Aorta (tissue), 5 donors: Measurements from ENCODE around the gene TRIM3. TPM values are rescaled to one million over a fixed set of nuclear protein-coding genes. Genes with fewer than 3 reads are reported as not detected.

Experiments
- ATAC-seq: fragments of 200-7000 bp; cut with Tn5 transposase; one replicate; pipeline ENCODE4 v1.9.1; 2022; ENCODE audit warnings: moderate library complexity; ENCODE audit not compliant: low FRiP score
- DNase-seq, 2 donors: peaks; one replicate each; pipeline ENCODE4 v3.0.0-alpha.2; 2020
- H3K27ac ChIP-seq, 2 donors: one replicate each; pipeline ENCODE4 v1.5.1; 2013; ENCODE audit warnings: low read length in 2 of 2, mild to moderate bottlenecking in 2 of 2, moderate library complexity in 2 of 2, control low read depth in 1 of 2, inconsistent platforms in 1 of 2, low read depth in 1 of 2
- H3K27me3 ChIP-seq, 2 donors: one replicate each; pipeline ENCODE4 v1.6.1; 2013; ENCODE audit warnings: control low read depth in 1 of 2, low read length in 1 of 2, mild to moderate bottlenecking in 1 of 2, moderate library complexity in 1 of 2; ENCODE audit not compliant: insufficient read depth in 2 of 2, control insufficient read depth in 1 of 2
- H3K36me3 ChIP-seq, 2 donors: one replicate each; pipeline ENCODE4 v1.6.1; 2013; ENCODE audit warnings: control low read depth in 1 of 2, low read length in 1 of 2, mild to moderate bottlenecking in 1 of 2; ENCODE audit not compliant: insufficient read depth in 2 of 2, control insufficient read depth in 1 of 2
- H3K4me1 ChIP-seq, 2 donors: one replicate each; pipeline ENCODE4 v1.6.1; 2013; ENCODE audit warnings: low read length in 2 of 2, control low read depth in 1 of 2, mild to moderate bottlenecking in 1 of 2, moderate library complexity in 1 of 2; ENCODE audit not compliant: insufficient read depth in 2 of 2, control insufficient read depth in 1 of 2
- H3K4me3 ChIP-seq, 2 donors: one replicate each; pipeline ENCODE4 v1.5.1; 2013; ENCODE audit warnings: low read length in 2 of 2, control low read depth in 1 of 2, mild to moderate bottlenecking in 1 of 2
- H3K9me3 ChIP-seq: one replicate; pipeline ENCODE4 v1.6.1; 2013; ENCODE audit warnings: mild to moderate bottlenecking, low read length; ENCODE audit not compliant: control insufficient read depth
- WGBS, 2 donors: extraction: QIAGEN DNeasy Blood & Tissue Kit; methylation state at CpG; one replicate each; pipeline ENCODE4 v1.1.7; 2013; 5-methylcytosine and 5-hydroxymethylcytosine counted together
- intact Hi-C, 2 donors: fragments of 100-400 bp; cut with DNase I; formaldehyde crosslinking; loops; one replicate each; pipeline versions ENCODE4 v1.14.2 to v1.15.0; 2022
- polyA plus RNA-seq, 2 donors: library from polyadenylated mRNA; stranded (reverse); fragments of 200-250 nt; gene quantifications; one replicate each; pipeline ENCODE4 v1.2.3, GENCODE V29; 2013
- total RNA-seq, 2 donors: library from RNA; stranded (reverse); fragmentation: NEBNext Ultra II Directional; extraction: Animal tissue kit (Norgen Biotek cat#: 25700); gene quantifications; one replicate each; pipeline ENCODE4 v1.2.1, GENCODE V29; 2021
- donor health status: healthy with polysubstance abuse.
- donor health status: Bipolar disorder and iron deficiency.
- donor health status: DM: no; HTN: no; CAD: no.
- donor health status: DM: no; HTN: no; CAD: no.
- donor health status: DM: yes; HTN: yes; CAD: no.

TRIM3 gene
- total and polyA plus RNA-seq, 4 donors: 23.5 to 44.9 (median 32.1) TPM

GRCh38 chr11:6474413-6474792 lies 662 bp upstream of the TRIM3 start:
- H3K36me3 ChIP-seq: peaks cover 0 to 3% of the 10 kb centered on the region in 2 donors
- intact Hi-C loops: loop anchor here in 1 of 2 donors (5.0 kb wide), 1 partner anchor 37 kb away; no protein-coding TSS in a partner anchor
- no peaks in the 10 kb centered on the region for H3K27me3 ChIP-seq
- 17 to 18% methylated on average over 7 of the region's 7 CpGs for WGBS, 2 donors
- H3K9me3 ChIP-seq: no peaks in the 10 kb centered on the region
- ATAC-seq (no peak), DNase-seq (no peak)
- H3K27ac ChIP-seq: peak overlapping the region; percentile 5 to 90
- H3K4me3 ChIP-seq: peak overlapping the region; percentile 57 to 68
- H3K4me1 ChIP-seq: no peaks in the 10 kb centered on the region

- ATAC-seq (no peak), DNase-seq (no peak)
- H3K4me3 ChIP-seq: peak overlapping the region; percentile 29 to 68
- no peaks in the 10 kb centered on the region for H3K4me1 ChIP-seq
- WGBS, 2 donors: 0 to 13% methylated on average over 1 of the region's 1 CpG
- no peaks in the 10 kb centered on the region for H3K36me3 ChIP-seq
- H3K9me3 ChIP-seq: no peaks in the 10 kb centered on the region
- intact Hi-C loops: loop anchor here in 1 of 2 donors (5.0 kb wide), 1 partner anchor 36 kb away; no protein-coding TSS in a partner anchor
- no peak overlapping the region for H3K27ac ChIP-seq
- H3K27me3 ChIP-seq: no peaks in the 10 kb centered on the region
Observed at GRCh38 chr11:6472934-6473333, 807 bp downstream of the TRIM3 start.

GRCh38 chr11:6469599-6469998 lies 4.1 kb downstream of the TRIM3 start:
- ATAC-seq: no peak
- Histone ChIP-seq H3K27me3 (no peaks in the 10 kb centered on the region), H3K4me3 (no peak overlapping the region), H3K4me1 (no peaks in the 10 kb centered on the region), H3K9me3 (no peaks in the 10 kb centered on the region), H3K27ac (peak overlapping the region in 1 of 2 donors; percentile 20), H3K36me3 (no peaks in the 10 kb centered on the region)
- intact Hi-C loops: no loop called here
- DNase-seq: no peak
- 88 to 97% methylated on average over 1 of the region's 1 CpG for WGBS, 2 donors

- peak; percentile 91 for ATAC-seq
- 25 to 33% methylated on average over 6 of the region's 6 CpGs for WGBS, 2 donors
- intact Hi-C loops: no loop called here
- Histone ChIP-seq H3K27me3 (no peaks in the 10 kb centered on the region), H3K36me3 (no peaks in the 10 kb centered on the region), H3K9me3 (no peaks in the 10 kb centered on the region), H3K4me1 (no peaks in the 10 kb centered on the region), H3K4me3 (no peak overlapping the region), H3K27ac (peak overlapping the region in 1 of 2 donors; percentile 20)
- peak; percentile 96 for DNase-seq
Observed at GRCh38 chr11:6468712-6469495, 4.8 kb downstream of the TRIM3 start.

- DNase-seq (no peak), ATAC-seq (no peak)
- no peaks in the 10 kb centered on the region for H3K4me1 ChIP-seq
- no peaks in the 10 kb centered on the region for H3K9me3 ChIP-seq
- H3K27ac ChIP-seq: no peak overlapping the region
- intact Hi-C loops: no loop called here
- no peaks in the 10 kb centered on the region for H3K27me3 ChIP-seq
- H3K4me3 ChIP-seq: no peak overlapping the region
- 82 to 94% methylated on average over 1 of the region's 1 CpG for WGBS, 2 donors
- peaks cover 4 to 10% of the 10 kb centered on the region in 2 donors for H3K36me3 ChIP-seq
Observed at GRCh38 chr11:6459099-6459450, 14.7 kb downstream of the TRIM3 start.

- H3K4me3 ChIP-seq: no peak overlapping the region
- WGBS, 2 donors: 88 to 93% methylated on average over 2 of the region's 2 CpGs
- H3K4me1 ChIP-seq: no peaks in the 10 kb centered on the region
- no peaks in the 10 kb centered on the region for H3K27me3 ChIP-seq
- no peak overlapping the region for H3K27ac ChIP-seq
- DNase-seq: no peak
- H3K9me3 ChIP-seq: no peaks in the 10 kb centered on the region
- peaks cover 4 to 10% of the 10 kb centered on the region in 2 donors for H3K36me3 ChIP-seq
- intact Hi-C loops: no loop called here
- no peak for ATAC-seq
Observed at GRCh38 chr11:6458352-6459098, 15.2 kb downstream of the TRIM3 start.

- WGBS, 2 donors: 92 to 93% methylated on average over 25 to 26 of the region's 26 CpGs
- intact Hi-C loops: no loop called here
- ATAC-seq: peak; percentile 15
- H3K9me3 ChIP-seq: no peaks in the 10 kb centered on the region
- H3K4me1 ChIP-seq: no peaks in the 10 kb centered on the region
- H3K27ac ChIP-seq: no peak overlapping the region
- H3K27me3 ChIP-seq: no peaks in the 10 kb centered on the region
- no peak overlapping the region for H3K4me3 ChIP-seq
- DNase-seq: no peak
- H3K36me3 ChIP-seq: peaks cover 4 to 10% of the 10 kb centered on the region in 2 donors
Observed at GRCh38 chr11:6457581-6458320, 16.0 kb downstream of the TRIM3 start.

- 95 to 96% methylated on average over 56 of the region's 56 CpGs for WGBS, 2 donors
- intact Hi-C loops: no loop called here
- DNase-seq (peak in 1 of 2 donors; percentile 77), ATAC-seq (no peak)
- Histone ChIP-seq H3K4me3 (no peak overlapping the region), H3K27ac (no peak overlapping the region), H3K9me3 (no peaks in the 10 kb centered on the region), H3K27me3 (no peaks in the 10 kb centered on the region), H3K4me1 (peaks cover 0 to 2% of the 10 kb centered on the region in 2 donors), H3K36me3 (peaks cover 4 to 10% of the 10 kb centered on the region in 2 donors)
Observed at GRCh38 chr11:6456361-6457073, 17.2 kb downstream of the TRIM3 start.
